ENCODE data around the gene LAIR2. TPM values are rescaled to one million over a fixed set of nuclear protein-coding genes. Genes with fewer than 3 reads are reported as not detected.

Gene LAIR2
- total RNA-seq, 1 donor from 2014 or later: not detected

DNA sequence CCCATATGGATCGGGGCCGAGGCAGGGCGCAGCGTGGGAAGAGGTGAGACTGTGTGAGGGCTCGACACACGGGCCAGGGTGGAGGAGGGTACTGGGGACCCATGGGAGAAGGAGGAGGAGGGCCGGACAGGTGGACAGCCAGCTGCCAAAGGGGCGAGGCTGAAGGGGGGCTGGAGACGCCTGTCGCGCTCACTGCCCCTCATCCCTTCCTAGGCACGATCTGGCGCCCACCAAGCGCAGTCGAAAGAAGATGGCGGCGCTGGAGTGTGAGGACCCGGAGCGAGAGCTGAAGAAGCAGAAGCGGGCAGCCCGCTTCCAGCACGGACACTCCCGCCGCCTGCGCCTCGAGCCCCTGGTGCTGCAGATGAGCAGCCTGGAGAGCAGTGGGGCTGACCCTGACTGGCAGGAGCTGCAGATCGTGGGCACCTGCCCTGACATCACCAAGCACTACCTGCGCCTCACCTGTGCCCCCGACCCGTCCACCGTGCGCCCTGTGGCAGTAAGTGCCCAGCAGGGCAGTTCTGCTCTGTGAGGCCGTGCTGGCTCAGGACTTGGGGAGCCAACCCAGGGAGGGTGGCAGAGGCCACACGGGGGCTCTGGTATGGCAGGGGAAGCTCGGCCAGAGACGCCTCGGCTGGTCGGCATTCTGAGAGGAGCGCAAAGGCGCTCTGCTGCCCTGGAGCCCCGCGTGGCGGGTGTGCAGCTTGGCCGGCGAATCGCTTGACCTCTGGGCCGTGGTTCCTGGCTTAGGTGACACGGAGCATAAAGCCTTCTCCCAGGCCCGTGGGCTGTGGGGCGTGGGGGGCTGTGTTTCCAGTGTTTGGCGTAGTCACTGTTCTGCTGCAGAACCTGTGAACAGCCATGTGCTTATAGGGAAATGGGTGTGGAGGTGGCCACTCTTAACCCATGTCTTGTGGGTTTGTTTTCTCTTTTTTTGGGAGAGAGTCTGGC is 45.9 kb upstream of the LAIR2 start:
- H3K4me1 Mint-ChIP-seq (ENCODE audit: low read depth): peaks cover 32% of the 10 kb centered on the region
- H3K27ac Mint-ChIP-seq (ENCODE audit: unreplicated experiment): no peak overlapping the region
- no peaks in the 10 kb centered on the region for H3K9me3 Mint-ChIP-seq (ENCODE audit: low read depth)
- H3K36me3 Mint-ChIP-seq (ENCODE audit: low read depth): peaks cover 44% of the 10 kb centered on the region
- DNase-seq (ENCODE audit: low spot score): peak; percentile 91
- H3K4me3 Mint-ChIP-seq (ENCODE audit: unreplicated experiment): no peak overlapping the region
- H3K27me3 Mint-ChIP-seq (ENCODE audit: low read depth): no peaks in the 10 kb centered on the region
- TF ChIP-seq, protein P1, sequence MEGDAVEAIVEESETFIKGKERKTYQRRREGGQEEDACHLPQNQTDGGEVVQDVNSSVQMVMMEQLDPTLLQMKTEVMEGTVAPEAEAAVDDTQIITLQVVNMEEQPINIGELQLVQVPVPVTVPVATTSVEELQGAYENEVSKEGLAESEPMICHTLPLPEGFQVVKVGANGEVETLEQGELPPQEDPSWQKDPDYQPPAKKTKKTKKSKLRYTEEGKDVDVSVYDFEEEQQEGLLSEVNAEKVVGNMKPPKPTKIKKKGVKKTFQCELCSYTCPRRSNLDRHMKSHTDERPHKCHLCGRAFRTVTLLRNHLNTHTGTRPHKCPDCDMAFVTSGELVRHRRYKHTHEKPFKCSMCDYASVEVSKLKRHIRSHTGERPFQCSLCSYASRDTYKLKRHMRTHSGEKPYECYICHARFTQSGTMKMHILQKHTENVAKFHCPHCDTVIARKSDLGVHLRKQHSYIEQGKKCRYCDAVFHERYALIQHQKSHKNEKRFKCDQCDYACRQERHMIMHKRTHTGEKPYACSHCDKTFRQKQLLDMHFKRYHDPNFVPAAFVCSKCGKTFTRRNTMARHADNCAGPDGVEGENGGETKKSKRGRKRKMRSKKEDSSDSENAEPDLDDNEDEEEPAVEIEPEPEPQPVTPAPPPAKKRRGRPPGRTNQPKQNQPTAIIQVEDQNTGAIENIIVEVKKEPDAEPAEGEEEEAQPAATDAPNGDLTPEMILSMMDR (IDR thresholded peaks at IDR 0.05): no peak

DNA sequence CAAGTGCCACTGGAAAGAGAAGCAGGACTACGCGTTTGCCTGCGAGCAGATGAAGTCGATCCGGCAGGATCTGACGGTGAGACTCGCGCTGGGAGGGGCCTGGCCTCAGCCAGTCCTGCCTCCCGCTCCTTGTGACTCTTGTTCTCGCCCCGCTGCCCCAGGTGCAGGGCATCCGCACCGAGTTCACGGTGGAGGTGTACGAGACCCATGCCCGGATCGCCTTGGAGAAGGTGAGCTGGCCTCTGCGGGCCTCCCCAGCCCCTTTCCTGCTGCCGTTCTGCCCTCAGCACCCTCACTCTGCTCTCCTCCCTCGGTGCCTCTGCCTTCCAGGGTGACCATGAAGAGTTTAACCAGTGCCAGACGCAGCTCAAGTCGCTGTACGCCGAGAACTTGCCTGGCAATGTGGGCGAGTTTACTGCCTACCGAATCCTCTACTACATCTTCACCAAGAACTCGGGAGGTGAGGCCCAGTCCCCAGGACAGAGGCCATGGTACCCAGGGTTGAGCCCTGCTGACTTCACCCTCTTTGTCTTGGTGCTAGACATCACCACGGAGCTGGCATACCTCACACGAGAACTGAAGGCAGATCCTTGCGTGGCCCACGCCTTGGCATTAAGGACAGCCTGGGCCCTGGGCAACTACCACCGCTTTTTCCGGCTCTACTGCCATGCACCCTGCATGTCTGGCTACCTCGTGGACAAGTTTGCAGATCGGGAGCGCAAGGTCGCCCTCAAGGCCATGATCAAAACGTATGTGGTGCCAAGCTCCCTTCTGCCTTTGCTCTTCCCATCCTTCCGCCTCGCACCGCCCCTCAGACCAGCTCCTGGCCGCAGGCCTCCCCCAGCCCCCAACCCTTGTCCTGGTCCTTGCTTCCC is 44.6 kb upstream of the LAIR2 start:
- Mint-ChIP-seq H3K27ac (ENCODE audit: unreplicated experiment) (no peak overlapping the region), H3K4me3 (ENCODE audit: unreplicated experiment) (no peak overlapping the region), H3K36me3 (ENCODE audit: low read depth) (peaks cover 38% of the 10 kb centered on the region), H3K27me3 (ENCODE audit: low read depth) (no peaks in the 10 kb centered on the region), H3K9me3 (ENCODE audit: low read depth) (no peaks in the 10 kb centered on the region), H3K4me1 (ENCODE audit: low read depth) (peaks cover 37% of the 10 kb centered on the region)
- peak; percentile 87 for DNase-seq (ENCODE audit: low spot score)
- TF ChIP-seq, protein P1 (IDR thresholded peaks at IDR 0.05): no peak

DNA sequence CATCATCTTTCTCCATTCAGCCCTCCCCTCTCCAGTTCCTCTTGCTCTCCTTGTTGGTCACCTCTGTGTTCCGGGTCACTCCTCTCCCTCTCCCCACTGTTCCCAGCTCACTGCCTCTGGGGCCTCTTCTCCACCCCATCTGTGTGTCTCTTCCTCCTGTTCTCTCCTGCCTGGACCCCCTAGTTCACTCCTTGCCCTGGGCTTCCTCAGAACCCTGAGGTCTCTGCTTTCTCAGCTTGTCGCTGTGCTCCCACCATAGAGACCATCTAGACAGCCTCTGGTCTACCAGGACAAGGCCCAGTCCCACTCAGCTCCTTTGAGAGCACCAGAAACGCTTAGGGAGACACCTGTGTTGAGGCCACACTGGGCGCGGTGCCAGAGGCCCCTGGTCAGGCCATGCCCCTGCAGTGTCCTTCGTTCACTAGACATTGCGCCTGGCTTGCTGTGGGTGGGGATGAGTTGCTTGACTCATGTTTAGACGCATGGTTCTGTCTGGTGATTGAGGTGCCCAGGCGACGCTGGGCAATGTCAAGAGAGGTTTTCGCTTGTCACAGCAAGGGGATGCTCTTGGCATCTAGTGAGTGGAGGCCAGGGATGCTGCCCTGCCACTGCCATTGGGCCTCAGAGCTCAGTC is 43.9 kb upstream of the LAIR2 start:
- Mint-ChIP-seq H3K4me1 (ENCODE audit: low read depth) (peaks cover 37% of the 10 kb centered on the region), H3K27ac (ENCODE audit: unreplicated experiment) (peak overlapping the region; percentile 67), H3K4me3 (ENCODE audit: unreplicated experiment) (no peak overlapping the region), H3K36me3 (ENCODE audit: low read depth) (peaks cover 35% of the 10 kb centered on the region), H3K9me3 (ENCODE audit: low read depth) (no peaks in the 10 kb centered on the region), H3K27me3 (ENCODE audit: low read depth) (no peaks in the 10 kb centered on the region)
- TF ChIP-seq, protein P1 (IDR thresholded peaks at IDR 0.05): no peak
- peak; percentile 91 for DNase-seq (ENCODE audit: low spot score)

DNA sequence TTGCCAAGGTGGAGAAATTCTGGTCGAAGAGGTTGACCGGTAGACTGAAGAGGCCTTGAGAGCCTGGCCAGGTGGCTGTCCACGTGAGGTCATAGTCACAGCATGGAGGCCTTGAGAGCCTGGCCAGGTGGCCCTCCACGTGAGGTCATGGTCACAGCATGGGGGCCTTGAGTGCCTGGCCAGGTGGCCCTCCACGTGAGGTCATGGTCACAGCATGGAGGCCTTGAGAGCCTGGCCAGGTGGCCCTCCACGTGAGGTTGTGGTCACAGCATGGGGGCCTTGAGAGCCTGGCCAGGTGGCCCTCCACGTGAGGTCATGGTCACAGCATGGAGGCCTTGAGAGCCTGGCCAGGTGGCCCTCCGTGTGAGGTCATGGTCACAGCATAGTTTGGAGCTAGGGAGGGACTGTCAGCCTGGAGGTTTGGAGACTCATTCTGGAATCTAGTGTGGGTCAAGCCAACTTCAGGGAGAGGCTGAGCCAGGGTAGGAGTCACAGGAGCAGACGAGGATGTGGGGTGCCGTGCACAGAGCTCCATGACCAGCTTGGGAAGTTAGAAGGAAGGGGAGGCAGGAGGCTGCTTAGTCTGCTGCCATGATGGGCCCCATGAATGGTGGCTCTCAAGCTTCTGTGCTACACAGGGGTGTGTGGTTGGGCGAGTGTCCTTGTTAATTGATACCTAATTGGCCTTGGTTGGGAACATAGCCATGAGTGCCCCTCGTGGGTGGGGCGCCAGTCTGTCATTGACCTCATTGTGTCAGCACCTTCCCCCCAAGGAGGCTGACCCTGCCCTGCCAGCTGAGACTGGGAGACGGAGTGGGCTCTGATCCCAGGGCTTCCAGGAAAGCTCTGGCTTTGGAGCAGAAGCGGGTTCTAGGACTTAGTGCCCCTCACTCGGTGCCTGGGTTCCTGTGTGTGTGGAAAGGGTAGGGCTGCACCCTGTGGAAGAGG is 43.1 kb upstream of the LAIR2 start:
- peak overlapping the region; percentile 75 for H3K27ac Mint-ChIP-seq (ENCODE audit: unreplicated experiment)
- DNase-seq (ENCODE audit: low spot score): peak; percentile 75
- H3K9me3 Mint-ChIP-seq (ENCODE audit: low read depth): no peaks in the 10 kb centered on the region
- TF ChIP-seq, protein P1 (IDR thresholded peaks at IDR 0.05): no peak
- H3K4me3 Mint-ChIP-seq (ENCODE audit: unreplicated experiment): no peak overlapping the region
- H3K36me3 Mint-ChIP-seq (ENCODE audit: low read depth): peaks cover 35% of the 10 kb centered on the region
- H3K4me1 Mint-ChIP-seq (ENCODE audit: low read depth): peaks cover 43% of the 10 kb centered on the region
- no peaks in the 10 kb centered on the region for H3K27me3 Mint-ChIP-seq (ENCODE audit: low read depth)

Measured in chondrocyte (in vitro differentiated cells).